ENCODE results near the gene FARP1.

Gene FARP1

DNA sequence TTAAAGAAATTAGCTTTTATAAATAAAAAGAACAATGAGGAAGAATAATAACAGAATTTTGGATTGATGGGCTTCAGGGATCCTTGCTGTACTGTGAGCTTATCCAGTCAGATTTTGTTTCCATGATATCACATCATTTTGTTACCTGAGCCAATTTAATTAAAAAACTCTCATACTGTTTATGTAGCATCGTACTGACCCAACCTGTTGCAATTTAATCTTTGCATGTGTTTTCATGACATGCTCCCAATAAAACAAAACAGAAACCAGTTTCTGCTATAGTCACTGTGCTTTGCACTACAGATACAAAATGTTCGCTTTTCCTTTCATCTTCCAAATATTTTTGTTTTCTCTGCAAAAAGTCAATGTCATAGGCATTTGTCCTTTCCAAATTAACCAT lies 143.9 kb downstream of the FARP1 start:
- no peaks in the 10 kb centered on the region for H3K36me3 ChIP-seq
- no peaks in the 10 kb centered on the region for H3K27me3 ChIP-seq (ENCODE audit: insufficient read depth, low read depth, severe bottlenecking)
- no peaks in the 10 kb centered on the region for H3K9me3 ChIP-seq (ENCODE audit: severe bottlenecking)
- no peak for DNase-seq
- no peak overlapping the region for H3K4me3 ChIP-seq (ENCODE audit: low read depth, low read length)
- TF ChIP-seq, protein P1, sequence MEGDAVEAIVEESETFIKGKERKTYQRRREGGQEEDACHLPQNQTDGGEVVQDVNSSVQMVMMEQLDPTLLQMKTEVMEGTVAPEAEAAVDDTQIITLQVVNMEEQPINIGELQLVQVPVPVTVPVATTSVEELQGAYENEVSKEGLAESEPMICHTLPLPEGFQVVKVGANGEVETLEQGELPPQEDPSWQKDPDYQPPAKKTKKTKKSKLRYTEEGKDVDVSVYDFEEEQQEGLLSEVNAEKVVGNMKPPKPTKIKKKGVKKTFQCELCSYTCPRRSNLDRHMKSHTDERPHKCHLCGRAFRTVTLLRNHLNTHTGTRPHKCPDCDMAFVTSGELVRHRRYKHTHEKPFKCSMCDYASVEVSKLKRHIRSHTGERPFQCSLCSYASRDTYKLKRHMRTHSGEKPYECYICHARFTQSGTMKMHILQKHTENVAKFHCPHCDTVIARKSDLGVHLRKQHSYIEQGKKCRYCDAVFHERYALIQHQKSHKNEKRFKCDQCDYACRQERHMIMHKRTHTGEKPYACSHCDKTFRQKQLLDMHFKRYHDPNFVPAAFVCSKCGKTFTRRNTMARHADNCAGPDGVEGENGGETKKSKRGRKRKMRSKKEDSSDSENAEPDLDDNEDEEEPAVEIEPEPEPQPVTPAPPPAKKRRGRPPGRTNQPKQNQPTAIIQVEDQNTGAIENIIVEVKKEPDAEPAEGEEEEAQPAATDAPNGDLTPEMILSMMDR (IDR thresholded peaks at IDR 0.05; ENCODE audit: low read depth, low read length) = no peak
- peak overlapping the region; percentile 94 for H3K27ac ChIP-seq

DNA sequence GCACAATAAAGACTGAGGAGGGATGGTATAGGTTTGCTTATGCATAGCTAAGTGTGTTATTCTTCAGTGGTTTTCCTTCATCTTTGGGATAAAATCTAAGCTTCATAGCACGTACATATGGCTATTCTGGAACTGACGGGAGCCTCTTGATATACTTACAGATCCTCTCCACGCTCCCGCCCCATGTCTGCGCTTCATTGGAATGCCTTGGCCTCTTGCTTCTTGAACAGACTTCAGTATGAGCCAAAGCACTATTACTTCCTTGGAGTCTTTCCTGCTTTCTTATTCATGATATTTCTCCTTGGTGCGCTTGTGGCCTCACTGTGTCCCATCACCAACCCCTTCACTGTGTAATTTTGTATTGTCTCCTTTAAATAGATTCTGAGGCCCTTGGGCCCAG lies 145.3 kb downstream of the FARP1 start:
- H3K4me3 ChIP-seq (ENCODE audit: low read depth, low read length) = no peak overlapping the region
- TF ChIP-seq, protein P1 (IDR thresholded peaks at IDR 0.05; ENCODE audit: low read depth, low read length) = no peak
- no peaks in the 10 kb centered on the region for H3K27me3 ChIP-seq (ENCODE audit: insufficient read depth, low read depth, severe bottlenecking)
- no peak for DNase-seq
- no peaks in the 10 kb centered on the region for H3K9me3 ChIP-seq (ENCODE audit: severe bottlenecking)
- no peaks in the 10 kb centered on the region for H3K36me3 ChIP-seq
- peak overlapping the region; percentile 77 for H3K27ac ChIP-seq

DNA sequence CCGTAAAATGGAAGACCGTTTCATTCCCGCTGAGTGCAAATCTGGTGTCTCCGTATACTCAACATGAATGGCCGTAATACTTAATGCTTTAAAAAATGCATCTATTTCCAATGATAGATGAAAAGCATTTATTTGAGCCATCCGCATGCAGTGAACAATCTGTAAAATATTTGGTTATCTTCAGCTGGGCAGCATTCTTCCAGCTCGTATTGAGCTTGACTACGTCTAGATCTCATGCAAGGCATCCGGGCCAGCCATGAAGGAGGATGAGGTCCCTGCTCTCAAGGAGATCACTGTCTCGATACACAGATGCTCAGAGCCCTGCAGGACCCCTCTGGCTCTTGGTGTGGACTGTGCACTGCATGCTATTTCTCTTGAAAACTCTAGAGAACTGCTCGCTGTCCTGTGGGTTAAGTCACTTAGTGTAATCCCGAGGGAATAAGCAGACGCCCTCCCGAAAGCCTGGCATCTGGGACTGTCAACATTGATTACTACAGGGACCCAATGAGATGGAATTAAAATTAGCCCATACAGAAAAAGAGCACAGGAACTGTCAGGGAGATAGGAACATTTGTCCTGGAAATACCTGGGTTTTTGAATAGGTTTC lies 146.5 kb downstream of the FARP1 start:
- no peaks in the 10 kb centered on the region for H3K27me3 ChIP-seq (ENCODE audit: insufficient read depth, low read depth, severe bottlenecking)
- peak; percentile 98 for DNase-seq

DNA sequence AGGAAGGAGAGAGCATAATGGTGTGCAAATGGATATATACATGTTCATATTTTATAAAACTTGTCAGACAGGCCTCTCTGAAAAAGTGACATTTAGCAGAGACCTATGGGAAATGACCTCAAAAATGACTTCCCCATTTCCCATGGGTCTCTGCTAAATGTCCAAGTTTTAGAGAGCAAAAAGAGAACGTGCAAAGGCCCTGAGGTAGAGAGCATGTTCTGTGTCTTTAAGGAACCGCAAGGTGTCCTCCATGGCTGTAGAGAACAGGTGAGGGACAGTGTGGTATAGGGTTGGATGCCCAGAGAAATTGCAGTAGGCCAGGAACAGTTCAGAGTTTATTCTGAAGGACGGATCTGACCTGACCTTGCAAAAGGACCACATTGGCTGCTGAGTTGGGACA lies 147.4 kb downstream of the FARP1 start:
- peak overlapping the region; percentile 77 for H3K27ac ChIP-seq
- H3K27me3 ChIP-seq (ENCODE audit: insufficient read depth, low read depth, severe bottlenecking) = no peaks in the 10 kb centered on the region
- TF ChIP-seq, protein P1 (IDR thresholded peaks at IDR 0.05; ENCODE audit: low read depth, low read length) = no peak
- H3K9me3 ChIP-seq (ENCODE audit: severe bottlenecking) = no peaks in the 10 kb centered on the region
- no peak overlapping the region for H3K4me3 ChIP-seq (ENCODE audit: low read depth, low read length)
- DNase-seq = no peak
- no peaks in the 10 kb centered on the region for H3K36me3 ChIP-seq

More for the DNA sequence above, 146.5 kb downstream of the FARP1 start:
- TF ChIP-seq, protein P1 (IDR thresholded peaks at IDR 0.05; ENCODE audit: low read depth, low read length) = peak; percentile 9; the same call in 1 of the 2 replicates
- H3K27ac ChIP-seq = peak overlapping the region; percentile 77
- no peaks in the 10 kb centered on the region for H3K36me3 ChIP-seq
- H3K4me3 ChIP-seq (ENCODE audit: low read depth, low read length) = peak overlapping the region; percentile 31
- no peaks in the 10 kb centered on the region for H3K9me3 ChIP-seq (ENCODE audit: severe bottlenecking)

DNA sequence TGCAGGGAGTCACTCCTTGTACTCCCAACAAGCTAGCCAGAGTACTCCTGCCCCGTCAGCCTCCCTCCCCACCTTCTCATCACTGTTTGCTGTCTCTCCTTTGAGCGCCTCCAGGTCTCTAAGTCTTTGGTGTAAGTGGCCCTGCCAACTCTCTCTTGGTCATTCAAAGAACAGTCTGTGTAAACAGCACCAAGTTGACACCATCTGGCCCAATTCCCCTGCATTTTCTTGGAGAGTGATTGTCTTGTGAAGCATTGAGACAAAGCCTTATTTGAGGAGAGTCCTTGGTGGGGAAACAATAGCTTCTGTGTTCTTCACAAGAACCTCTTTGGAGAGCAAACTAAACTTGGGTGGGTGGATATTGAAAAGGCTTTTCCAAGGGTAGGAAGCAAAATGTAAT lies 148.8 kb downstream of the FARP1 start:
- Histone ChIP-seq H3K27ac (no peak overlapping the region), H3K36me3 (0 out of 2 replicates have a peak, but pooled peaks cover 4% of the 10 kb centered on the region)
- no peak for DNase-seq

More for the DNA sequence above, 148.8 kb downstream of the FARP1 start:
- H3K27me3 ChIP-seq (ENCODE audit: insufficient read depth, low read depth, severe bottlenecking) = no peaks in the 10 kb centered on the region
- TF ChIP-seq, protein P1 (IDR thresholded peaks at IDR 0.05; ENCODE audit: low read depth, low read length) = no peak
- H3K9me3 ChIP-seq (ENCODE audit: severe bottlenecking) = no peaks in the 10 kb centered on the region
- H3K4me3 ChIP-seq (ENCODE audit: low read depth, low read length) = no peak overlapping the region
